ENCODE data around the gene HMGN2.

GRCh38 chr1:26518355-26518754 is 46.1 kb downstream of the HMGN2 start:
- TF ChIP-seq GATA2 (IDR thresholded peaks at IDR 0.05; ENCODE audit: low read depth, low read length) (no peak), GATA3 (IDR thresholded peaks at IDR 0.05; ENCODE audit: low read depth, low read length) (no peak)
